HL-60 (cell line): ENCODE results near the gene BBS9.

ENCODE experiments used
- DNase-seq, 2 experiments: peaks; one replicate each; pipeline ENCODE4 v3.0.0-alpha.2; 2010 to 2020; ENCODE audit warnings: low read depth in 1 of 2, low spot score in 1 of 2
- H3K27ac ChIP-seq: fragments of 250-450 bp; sonication (Bioruptor Pico); replicated peaks from 2 replicates; pipeline ENCODE4 v1.5.1; 2020; ENCODE audit warnings: mild to moderate bottlenecking, moderate library complexity
- H3K27me3 ChIP-seq: fragments of 250-450 bp; sonication (Bioruptor Pico); 2 replicates; pipeline ENCODE4 v1.5.1; 2021; ENCODE audit warnings: mild to moderate bottlenecking, moderate library complexity; ENCODE audit not compliant: insufficient read depth, poor library complexity, severe bottlenecking
- H3K4me3 ChIP-seq: replicated peaks from 2 replicates; pipeline ENCODE4 v1.5.1; 2011; ENCODE audit warnings: mild to moderate bottlenecking, control low read depth, low read length; ENCODE audit not compliant: insufficient read depth
- GABPA ChIP-seq: IDR thresholded peaks from 2 replicates; pipeline ENCODE4 v1.6.1; 2012; ENCODE audit warnings: low read depth
- POLR2AphosphoS5 ChIP-seq: IDR thresholded peaks from 2 replicates; pipeline ENCODE4 v1.6.1; 2012; ENCODE audit warnings: low read depth
- SPI1 ChIP-seq: IDR thresholded peaks from 2 replicates; pipeline ENCODE4 v1.6.1; 2012; ENCODE audit warnings: low read depth, mild to moderate bottlenecking, borderline replicate concordance
- TF ChIP-seq, protein P1 (sequence below): IDR thresholded peaks from 2 replicates; pipeline ENCODE4 v1.6.1; 2012; ENCODE audit warnings: low read depth; ENCODE audit not compliant: insufficient replicate concordance
- TF ChIP-seq, protein P2 (sequence below): IDR thresholded peaks from one replicate; pipeline ENCODE4 v1.5.1; 2011; ENCODE audit warnings: low read length, control low read depth, inconsistent platforms; ENCODE audit not compliant: insufficient read depth

Gene BBS9

DNA sequence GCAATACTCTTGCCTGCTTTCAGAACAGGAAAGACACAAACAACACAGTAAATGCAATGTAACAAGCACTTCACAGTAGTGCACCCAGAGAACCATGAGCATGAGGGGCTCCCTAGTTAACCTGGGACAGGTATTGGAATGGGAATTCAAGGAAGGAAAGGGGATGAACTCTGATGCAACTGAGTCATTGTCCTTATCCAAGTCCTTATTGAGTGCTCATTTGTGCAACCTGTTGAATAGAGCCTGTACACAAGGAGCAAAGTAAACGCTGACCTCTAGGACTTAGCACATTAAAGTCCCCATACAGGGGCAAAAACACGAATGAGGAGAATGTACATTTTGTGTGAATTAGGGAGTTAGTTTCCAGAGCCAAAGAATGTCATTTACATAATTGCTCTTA, 499.5 kb downstream of the BBS9 start:
- TF ChIP-seq, protein P1, sequence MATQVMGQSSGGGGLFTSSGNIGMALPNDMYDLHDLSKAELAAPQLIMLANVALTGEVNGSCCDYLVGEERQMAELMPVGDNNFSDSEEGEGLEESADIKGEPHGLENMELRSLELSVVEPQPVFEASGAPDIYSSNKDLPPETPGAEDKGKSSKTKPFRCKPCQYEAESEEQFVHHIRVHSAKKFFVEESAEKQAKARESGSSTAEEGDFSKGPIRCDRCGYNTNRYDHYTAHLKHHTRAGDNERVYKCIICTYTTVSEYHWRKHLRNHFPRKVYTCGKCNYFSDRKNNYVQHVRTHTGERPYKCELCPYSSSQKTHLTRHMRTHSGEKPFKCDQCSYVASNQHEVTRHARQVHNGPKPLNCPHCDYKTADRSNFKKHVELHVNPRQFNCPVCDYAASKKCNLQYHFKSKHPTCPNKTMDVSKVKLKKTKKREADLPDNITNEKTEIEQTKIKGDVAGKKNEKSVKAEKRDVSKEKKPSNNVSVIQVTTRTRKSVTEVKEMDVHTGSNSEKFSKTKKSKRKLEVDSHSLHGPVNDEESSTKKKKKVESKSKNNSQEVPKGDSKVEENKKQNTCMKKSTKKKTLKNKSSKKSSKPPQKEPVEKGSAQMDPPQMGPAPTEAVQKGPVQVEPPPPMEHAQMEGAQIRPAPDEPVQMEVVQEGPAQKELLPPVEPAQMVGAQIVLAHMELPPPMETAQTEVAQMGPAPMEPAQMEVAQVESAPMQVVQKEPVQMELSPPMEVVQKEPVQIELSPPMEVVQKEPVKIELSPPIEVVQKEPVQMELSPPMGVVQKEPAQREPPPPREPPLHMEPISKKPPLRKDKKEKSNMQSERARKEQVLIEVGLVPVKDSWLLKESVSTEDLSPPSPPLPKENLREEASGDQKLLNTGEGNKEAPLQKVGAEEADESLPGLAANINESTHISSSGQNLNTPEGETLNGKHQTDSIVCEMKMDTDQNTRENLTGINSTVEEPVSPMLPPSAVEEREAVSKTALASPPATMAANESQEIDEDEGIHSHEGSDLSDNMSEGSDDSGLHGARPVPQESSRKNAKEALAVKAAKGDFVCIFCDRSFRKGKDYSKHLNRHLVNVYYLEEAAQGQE: no peak
- TF ChIP-seq GABPA (no peak), SPI1 (no peak), POLR2AphosphoS5 (no peak)
- TF ChIP-seq, protein P2, sequence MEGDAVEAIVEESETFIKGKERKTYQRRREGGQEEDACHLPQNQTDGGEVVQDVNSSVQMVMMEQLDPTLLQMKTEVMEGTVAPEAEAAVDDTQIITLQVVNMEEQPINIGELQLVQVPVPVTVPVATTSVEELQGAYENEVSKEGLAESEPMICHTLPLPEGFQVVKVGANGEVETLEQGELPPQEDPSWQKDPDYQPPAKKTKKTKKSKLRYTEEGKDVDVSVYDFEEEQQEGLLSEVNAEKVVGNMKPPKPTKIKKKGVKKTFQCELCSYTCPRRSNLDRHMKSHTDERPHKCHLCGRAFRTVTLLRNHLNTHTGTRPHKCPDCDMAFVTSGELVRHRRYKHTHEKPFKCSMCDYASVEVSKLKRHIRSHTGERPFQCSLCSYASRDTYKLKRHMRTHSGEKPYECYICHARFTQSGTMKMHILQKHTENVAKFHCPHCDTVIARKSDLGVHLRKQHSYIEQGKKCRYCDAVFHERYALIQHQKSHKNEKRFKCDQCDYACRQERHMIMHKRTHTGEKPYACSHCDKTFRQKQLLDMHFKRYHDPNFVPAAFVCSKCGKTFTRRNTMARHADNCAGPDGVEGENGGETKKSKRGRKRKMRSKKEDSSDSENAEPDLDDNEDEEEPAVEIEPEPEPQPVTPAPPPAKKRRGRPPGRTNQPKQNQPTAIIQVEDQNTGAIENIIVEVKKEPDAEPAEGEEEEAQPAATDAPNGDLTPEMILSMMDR: no peak
- H3K27me3 ChIP-seq: no peaks in the 10 kb centered on the region

DNA sequence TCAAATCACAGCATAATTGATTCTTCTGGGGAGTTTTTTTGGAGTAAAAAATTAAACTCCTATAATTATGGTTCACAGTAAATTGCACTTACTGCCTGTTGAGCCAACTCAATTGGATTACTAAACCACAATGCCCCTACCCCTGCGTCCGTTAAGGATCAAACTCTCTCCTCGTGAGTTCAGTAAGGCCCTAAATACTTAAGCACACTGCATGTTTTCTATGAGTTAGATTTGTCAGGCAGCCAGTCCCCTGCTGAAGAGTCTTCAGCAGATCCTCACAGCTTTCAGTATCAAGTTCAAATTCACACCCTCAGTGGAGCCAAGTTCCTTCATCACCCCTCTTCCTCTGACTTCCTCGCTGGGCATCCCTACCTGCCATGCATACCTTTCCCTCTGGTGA, 501.0 kb downstream of the BBS9 start:
- Histone ChIP-seq H3K4me3 (no peak overlapping the region), H3K27ac (no peak overlapping the region), H3K27me3 (no peaks in the 10 kb centered on the region)
- DNase-seq: no peak
- TF ChIP-seq GABPA: no peak
- TF ChIP-seq, protein P2: no peak
- TF ChIP-seq POLR2AphosphoS5: no peak
- TF ChIP-seq, protein P1: no peak
- no peak for TF ChIP-seq SPI1

More for the DNA sequence above, 499.5 kb downstream of the BBS9 start:
- no peak overlapping the region for H3K27ac ChIP-seq
- DNase-seq: no peak
- no peak overlapping the region for H3K4me3 ChIP-seq

DNA sequence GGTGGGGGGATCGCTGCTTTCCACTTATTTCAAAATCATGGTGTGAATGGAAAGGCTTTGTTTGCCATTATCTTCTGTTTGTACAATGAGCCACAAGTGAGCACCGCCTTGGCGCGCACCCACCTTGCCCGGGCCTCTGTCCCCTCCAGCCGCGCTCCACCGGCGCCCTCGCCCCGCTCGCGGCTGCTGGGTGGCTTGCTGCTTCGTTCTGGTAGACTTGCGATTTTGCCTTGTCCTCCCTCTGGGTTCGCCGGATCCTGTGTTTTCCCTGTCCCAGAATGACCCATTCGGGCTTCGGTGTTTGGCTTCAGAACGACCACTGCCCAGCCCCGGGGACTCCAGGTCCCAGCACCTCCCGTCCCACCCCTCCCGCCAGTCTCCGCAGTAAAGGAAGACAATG, 503.0 kb downstream of the BBS9 start:
- DNase-seq: no peak
- no peaks in the 10 kb centered on the region for H3K27me3 ChIP-seq
- H3K4me3 ChIP-seq: no peak overlapping the region
- H3K27ac ChIP-seq: no peak overlapping the region
- no peak for TF ChIP-seq POLR2AphosphoS5
- no peak for TF ChIP-seq SPI1
- TF ChIP-seq, protein P1: no peak
- TF ChIP-seq GABPA: no peak
- TF ChIP-seq, protein P2: no peak
